ENCODE data around the gene FBXW7.

The FBXW7 gene

DNA sequence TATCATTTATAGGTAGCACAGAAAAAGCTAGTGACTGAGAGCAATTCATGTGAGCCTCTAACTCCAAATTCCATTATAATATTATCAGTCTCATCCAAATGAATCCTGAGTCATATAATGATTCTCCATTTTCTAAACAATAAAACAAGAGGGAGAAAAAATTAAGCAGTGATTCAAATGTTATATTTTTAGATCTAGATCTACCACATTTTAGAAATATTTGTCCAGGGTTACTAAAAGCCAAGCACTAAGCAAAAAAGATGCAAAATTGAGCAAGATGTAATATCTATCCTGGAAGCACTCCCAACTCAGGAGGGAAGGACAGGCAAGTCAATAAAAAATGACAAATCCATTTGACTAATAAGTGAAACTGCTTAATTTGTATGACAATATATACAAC lies 172.8 kb downstream of the FBXW7 start:
- no peak for FAIRE-seq
- no peak for DNase-seq (ENCODE audit: insufficient read length, low spot score)
- TF ChIP-seq POLR2A (IDR thresholded peaks at IDR 0.05; ENCODE audit: low read depth, low read length) (no peak), TAF1 (IDR thresholded peaks at IDR 0.05; ENCODE audit: low read depth, low read length) (no peak), SPI1 (IDR thresholded peaks at IDR 0.05; ENCODE audit: low read depth, low read length) (no peak), POLR2AphosphoS5 (IDR thresholded peaks at IDR 0.05; ENCODE audit: low read depth, low read length) (no peak), POU2F2 (IDR thresholded peaks at IDR 0.05; ENCODE audit: low read depth, low read length) (no peak), PAX5 (IDR thresholded peaks at IDR 0.05; ENCODE audit: insufficient read depth, low read length, severe bottlenecking) (no peak)

DNA sequence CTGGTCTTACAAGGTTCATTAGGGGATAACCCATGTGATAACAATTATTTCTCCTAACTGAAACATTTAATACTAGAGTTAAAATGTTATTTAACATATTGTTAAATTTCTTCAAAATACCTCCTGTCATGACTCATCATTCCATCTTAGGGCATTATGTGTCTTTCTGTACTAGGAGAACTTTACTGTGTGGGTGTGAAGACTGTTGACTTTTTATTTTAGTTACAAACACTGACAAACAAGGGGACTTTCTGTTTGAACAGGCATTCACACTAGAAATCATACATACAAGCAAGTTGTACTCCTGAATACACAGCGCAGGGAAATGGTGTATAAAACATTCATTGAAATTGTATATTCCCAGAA lies 175.9 kb downstream of the FBXW7 start:
- FAIRE-seq (peak; percentile 87), DNase-seq (ENCODE audit: insufficient read length, low spot score) (no peak)
- TF ChIP-seq TAF1 (IDR thresholded peaks at IDR 0.05; ENCODE audit: low read depth, low read length) = no peak

DNA sequence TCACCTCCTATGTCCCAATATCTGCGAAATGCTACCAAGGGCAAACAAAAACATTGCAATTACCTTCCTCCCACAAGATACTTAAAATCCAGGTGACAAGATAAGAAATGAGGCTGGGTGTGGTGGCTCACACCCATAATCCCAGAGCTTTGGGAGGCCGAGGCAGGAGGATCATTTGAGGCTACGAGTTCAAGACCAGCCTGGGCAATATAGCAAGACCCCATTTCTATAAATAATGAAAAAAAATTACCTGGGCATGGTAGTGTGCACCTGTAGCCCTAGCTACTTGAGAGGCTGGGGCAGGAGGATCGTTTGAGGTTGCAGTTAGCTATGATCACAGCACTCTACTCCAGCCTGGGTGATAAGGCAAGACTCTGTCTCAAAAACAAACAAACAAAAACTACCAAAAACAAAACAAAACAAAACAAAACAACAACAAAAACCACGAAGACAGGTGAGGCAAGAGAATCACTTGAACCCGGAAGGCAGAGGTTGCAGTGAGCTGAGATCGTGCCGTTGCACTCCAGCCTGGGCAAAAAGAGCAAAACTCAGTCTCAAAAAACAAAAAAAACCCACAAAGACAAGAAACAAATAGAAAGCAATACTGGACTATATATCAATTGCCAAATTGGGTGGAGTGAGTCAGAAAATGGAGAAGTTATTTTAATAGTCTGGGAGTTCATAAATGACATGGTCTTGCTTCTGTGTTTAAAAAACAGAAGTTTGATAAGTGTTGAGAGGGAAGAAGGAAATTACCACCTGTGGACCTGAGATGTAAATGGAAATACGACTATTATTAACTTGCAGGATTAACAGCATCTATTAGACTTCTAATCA lies 176.5 kb downstream of the FBXW7 start:
- FAIRE-seq = peak; percentile 66
- no peak for DNase-seq (ENCODE audit: insufficient read length, low spot score)
- no peak for TF ChIP-seq POLR2A (IDR thresholded peaks at IDR 0.05; ENCODE audit: low read depth, low read length)
- TF ChIP-seq PAX5 (IDR thresholded peaks at IDR 0.05; ENCODE audit: insufficient read depth, low read length, severe bottlenecking) = no peak
- TF ChIP-seq POU2F2 (IDR thresholded peaks at IDR 0.05; ENCODE audit: low read depth, low read length) = no peak
- no peak for TF ChIP-seq POLR2AphosphoS5 (IDR thresholded peaks at IDR 0.05; ENCODE audit: low read depth, low read length)
- TF ChIP-seq TAF1 (IDR thresholded peaks at IDR 0.05; ENCODE audit: low read depth, low read length) = no peak
- no peak for TF ChIP-seq SPI1 (IDR thresholded peaks at IDR 0.05; ENCODE audit: low read depth, low read length)

DNA sequence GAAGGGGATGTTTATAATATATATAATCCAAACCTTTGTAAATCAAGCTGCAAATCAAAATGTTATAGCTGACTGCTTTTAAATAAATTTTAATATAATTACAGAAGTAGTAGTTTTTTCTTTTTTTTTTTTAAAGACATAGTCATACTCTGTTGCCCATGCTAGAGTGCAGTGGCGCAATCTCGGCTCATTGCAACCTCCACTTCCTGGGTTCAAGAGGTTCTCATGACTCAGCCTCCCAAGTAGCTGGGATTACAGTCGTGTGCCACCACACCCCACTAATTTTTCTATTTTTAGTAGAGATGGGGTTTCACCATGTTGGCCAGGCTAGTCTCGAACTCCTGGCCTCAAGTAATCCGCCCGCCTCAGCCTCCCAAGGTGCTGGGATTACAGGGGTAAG lies 178.7 kb downstream of the FBXW7 start:
- FAIRE-seq = no peak

DNA sequence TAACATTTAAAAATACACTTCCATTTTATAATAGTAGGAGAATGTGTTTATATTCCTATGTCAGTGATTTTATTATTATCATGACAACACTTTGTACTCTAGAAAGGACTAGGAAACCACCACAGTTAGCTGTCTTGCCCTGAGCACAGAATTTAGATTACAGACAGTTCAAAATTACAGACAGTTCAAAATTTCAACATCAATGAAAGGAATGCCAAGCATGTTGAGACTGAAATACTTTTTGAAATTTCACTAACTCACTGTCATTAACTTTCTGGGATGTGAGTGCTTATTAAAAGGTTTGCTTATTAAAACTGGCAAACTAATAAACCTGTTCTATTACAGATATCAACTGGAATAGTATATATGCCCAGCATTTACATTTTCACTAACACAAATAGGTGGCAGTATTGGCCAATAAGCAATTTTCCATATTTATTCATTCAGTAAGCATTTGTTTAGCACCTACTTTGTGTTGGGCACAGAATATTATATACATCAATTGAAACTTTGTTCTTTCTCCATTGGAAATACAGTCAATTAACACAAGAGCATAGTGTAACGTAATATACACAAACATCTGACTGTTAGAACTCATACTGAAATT lies 179.4 kb downstream of the FBXW7 start:
- TF ChIP-seq PAX5 (IDR thresholded peaks at IDR 0.05; ENCODE audit: insufficient read depth, low read length, severe bottlenecking) (no peak), TAF1 (IDR thresholded peaks at IDR 0.05; ENCODE audit: low read depth, low read length) (no peak)
- DNase-seq (ENCODE audit: insufficient read length, low spot score) = no peak
- FAIRE-seq = peak; percentile 52

More for the DNA sequence above, 178.7 kb downstream of the FBXW7 start:
- no peak for TF ChIP-seq POLR2AphosphoS5 (IDR thresholded peaks at IDR 0.05; ENCODE audit: low read depth, low read length)
- TF ChIP-seq SPI1 (IDR thresholded peaks at IDR 0.05; ENCODE audit: low read depth, low read length) = no peak
- TF ChIP-seq PAX5 (IDR thresholded peaks at IDR 0.05; ENCODE audit: insufficient read depth, low read length, severe bottlenecking) = no peak
- TF ChIP-seq POU2F2 (IDR thresholded peaks at IDR 0.05; ENCODE audit: low read depth, low read length) = no peak
- TF ChIP-seq TAF1 (IDR thresholded peaks at IDR 0.05; ENCODE audit: low read depth, low read length) = no peak
- no peak for TF ChIP-seq POLR2A (IDR thresholded peaks at IDR 0.05; ENCODE audit: low read depth, low read length)
- DNase-seq (ENCODE audit: insufficient read length, low spot score) = no peak

DNA sequence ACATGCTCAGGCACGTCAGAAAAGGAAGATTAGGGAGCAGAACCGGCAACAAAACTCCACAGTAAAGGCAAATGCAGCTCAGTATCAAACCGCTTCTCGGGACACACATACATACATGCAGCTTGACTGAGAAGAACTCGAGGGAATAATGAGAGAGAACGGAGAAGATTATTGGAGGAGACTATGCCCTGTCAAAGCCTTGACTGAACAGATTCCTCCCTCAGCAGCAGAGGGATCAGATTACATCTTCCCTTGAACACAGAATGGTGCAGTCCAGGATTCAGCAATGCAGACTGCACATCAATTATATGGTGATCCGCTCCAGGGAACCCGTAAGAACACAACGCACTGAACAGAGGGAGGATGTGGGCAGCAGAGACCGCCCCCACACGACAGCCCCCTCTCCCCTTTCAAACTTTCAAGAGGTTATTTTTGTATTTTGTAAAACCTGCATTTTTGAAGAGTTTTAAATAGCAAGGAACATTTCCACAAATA lies 183.2 kb downstream of the FBXW7 start:
- peak; percentile 95 for FAIRE-seq
- peak; percentile 3 for DNase-seq (ENCODE audit: insufficient read length, low spot score)
- TF ChIP-seq SPI1 (IDR thresholded peaks at IDR 0.05; ENCODE audit: low read depth, low read length) = no peak; the same call in 1 of the 2 replicates
- TF ChIP-seq TAF1 (IDR thresholded peaks at IDR 0.05; ENCODE audit: low read depth, low read length) = peak; percentile 72
- no peak for TF ChIP-seq PAX5 (IDR thresholded peaks at IDR 0.05; ENCODE audit: insufficient read depth, low read length, severe bottlenecking)
- TF ChIP-seq POU2F2 (IDR thresholded peaks at IDR 0.05; ENCODE audit: low read depth, low read length) = 0 out of 2 replicates have a peak, but pooled peaks have one; percentile 6
- peak; percentile 78 for TF ChIP-seq POLR2A (IDR thresholded peaks at IDR 0.05; ENCODE audit: low read depth, low read length)
- peak; percentile 84 for TF ChIP-seq POLR2AphosphoS5 (IDR thresholded peaks at IDR 0.05; ENCODE audit: low read depth, low read length)

DNA sequence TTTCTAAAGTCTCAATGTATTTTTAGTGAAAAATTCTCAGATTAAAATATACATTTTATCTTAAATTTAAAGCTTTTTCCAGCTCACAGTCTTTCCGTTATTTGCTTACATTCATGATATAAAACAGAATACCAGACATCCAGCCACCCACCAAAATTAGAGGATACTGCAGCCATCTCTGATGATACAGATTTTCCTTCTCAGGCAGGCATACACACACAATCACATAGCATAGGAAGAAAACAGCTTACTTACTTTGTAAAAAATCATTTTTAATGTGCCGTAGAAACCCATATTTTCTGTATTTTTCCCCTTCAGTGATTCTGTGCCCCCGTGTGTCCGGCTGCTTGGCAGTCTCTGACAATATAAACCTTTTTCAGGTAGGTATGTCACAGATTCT lies 183.7 kb downstream of the FBXW7 start:
- no peak for DNase-seq (ENCODE audit: insufficient read length, low spot score)
- FAIRE-seq = no peak

DNA sequence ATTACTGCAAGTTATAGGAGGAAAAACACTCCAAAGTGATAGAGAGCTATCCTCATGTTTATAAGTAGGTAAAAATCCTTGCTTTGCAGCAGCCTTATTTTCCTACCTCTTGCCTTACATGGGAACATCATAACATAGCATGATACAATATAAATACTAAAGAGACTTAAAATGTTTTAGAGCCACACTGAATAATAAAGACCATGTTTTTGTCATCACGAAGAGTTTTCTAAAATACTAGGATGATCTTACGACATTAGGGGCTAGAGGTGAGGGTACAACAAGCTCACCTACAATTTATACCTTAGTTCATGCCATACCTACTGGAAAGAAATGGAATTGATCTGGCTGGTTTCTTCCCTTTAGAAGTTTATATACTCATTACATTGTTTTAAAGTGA lies 184.8 kb downstream of the FBXW7 start:
- FAIRE-seq (no peak), DNase-seq (ENCODE audit: insufficient read length, low spot score) (no peak)
- TF ChIP-seq SPI1 (IDR thresholded peaks at IDR 0.05; ENCODE audit: low read depth, low read length) (no peak), POLR2A (IDR thresholded peaks at IDR 0.05; ENCODE audit: low read depth, low read length) (no peak), TAF1 (IDR thresholded peaks at IDR 0.05; ENCODE audit: low read depth, low read length) (no peak)

More for the DNA sequence above, 183.7 kb downstream of the FBXW7 start:
- TF ChIP-seq POU2F2 (IDR thresholded peaks at IDR 0.05; ENCODE audit: low read depth, low read length) (no peak), TAF1 (IDR thresholded peaks at IDR 0.05; ENCODE audit: low read depth, low read length) (no peak), SPI1 (IDR thresholded peaks at IDR 0.05; ENCODE audit: low read depth, low read length) (no peak), PAX5 (IDR thresholded peaks at IDR 0.05; ENCODE audit: insufficient read depth, low read length, severe bottlenecking) (no peak), POLR2AphosphoS5 (IDR thresholded peaks at IDR 0.05; ENCODE audit: low read depth, low read length) (no peak), POLR2A (IDR thresholded peaks at IDR 0.05; ENCODE audit: low read depth, low read length) (no peak)

DNA sequence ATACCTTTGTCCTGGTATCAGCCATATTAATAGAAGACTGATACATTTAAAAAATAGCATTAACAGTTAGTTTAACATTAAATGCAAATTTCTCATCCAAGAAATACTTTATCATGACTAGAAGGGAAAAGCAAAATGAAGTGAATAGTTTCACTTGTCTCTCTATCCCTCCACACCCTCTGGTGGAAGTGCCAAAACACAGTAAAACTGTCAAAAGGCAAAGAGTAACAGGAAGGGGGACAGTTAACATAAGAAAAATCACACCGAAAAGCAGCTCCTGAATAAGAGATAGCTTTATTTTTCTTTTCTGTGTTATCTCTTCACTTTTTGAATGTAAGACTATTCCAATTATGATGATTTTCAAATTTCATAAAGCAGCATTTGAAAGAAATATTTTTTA lies 187.2 kb downstream of the FBXW7 start:
- TF ChIP-seq POLR2AphosphoS5 (IDR thresholded peaks at IDR 0.05; ENCODE audit: low read depth, low read length) = no peak
- TF ChIP-seq SPI1 (IDR thresholded peaks at IDR 0.05; ENCODE audit: low read depth, low read length) = no peak
- TF ChIP-seq POLR2A (IDR thresholded peaks at IDR 0.05; ENCODE audit: low read depth, low read length) = no peak
- TF ChIP-seq TAF1 (IDR thresholded peaks at IDR 0.05; ENCODE audit: low read depth, low read length) = no peak
- TF ChIP-seq PAX5 (IDR thresholded peaks at IDR 0.05; ENCODE audit: insufficient read depth, low read length, severe bottlenecking) = no peak
- TF ChIP-seq POU2F2 (IDR thresholded peaks at IDR 0.05; ENCODE audit: low read depth, low read length) = no peak
- FAIRE-seq (peak; percentile 83), DNase-seq (ENCODE audit: insufficient read length, low spot score) (no peak)

DNA sequence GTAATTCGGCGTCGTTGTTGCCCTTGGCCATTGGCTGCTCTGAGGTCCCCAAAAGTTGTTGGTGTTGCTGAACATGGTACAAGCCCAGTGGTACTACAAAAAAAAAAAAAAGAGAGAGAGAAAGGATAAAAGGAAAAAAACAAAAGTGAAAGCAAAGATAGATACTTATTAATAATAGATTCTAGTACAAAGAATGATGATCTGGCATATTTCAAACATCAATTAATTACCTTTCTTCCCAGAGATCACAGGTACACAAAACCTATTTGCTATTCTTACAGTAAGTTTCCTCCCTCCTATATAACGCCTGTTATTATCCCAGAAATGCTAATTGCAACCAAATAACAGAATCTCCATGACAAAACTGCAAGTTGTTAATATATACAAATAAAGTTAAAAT lies 188.9 kb downstream of the FBXW7 start:
- TF ChIP-seq TAF1 (IDR thresholded peaks at IDR 0.05; ENCODE audit: low read depth, low read length) = no peak
- no peak for TF ChIP-seq POLR2AphosphoS5 (IDR thresholded peaks at IDR 0.05; ENCODE audit: low read depth, low read length)
- TF ChIP-seq PAX5 (IDR thresholded peaks at IDR 0.05; ENCODE audit: insufficient read depth, low read length, severe bottlenecking) = no peak
- TF ChIP-seq SPI1 (IDR thresholded peaks at IDR 0.05; ENCODE audit: low read depth, low read length) = no peak
- TF ChIP-seq POU2F2 (IDR thresholded peaks at IDR 0.05; ENCODE audit: low read depth, low read length) = no peak
- TF ChIP-seq POLR2A (IDR thresholded peaks at IDR 0.05; ENCODE audit: low read depth, low read length) = no peak
- no peak for DNase-seq (ENCODE audit: insufficient read length, low spot score)
- FAIRE-seq = no peak

Data from GM12891 (cell line).